ENCODE measurements around the gene CD8B2.
"Not testable (repeated sequence)": the region's sequence is repeated elsewhere in the genome, so short reads cannot be mapped to it uniquely, and the experiment has no call there.

GRCh38 chr2:106500350-106500749, 13.2 kb downstream of the CD8B2 start:
- TF ChIP-seq CTCF (IDR thresholded peaks at IDR 0.05 in 2 of 3, conservative IDR thresholded peaks at IDR 0.05 in 1 of 3; ENCODE audit: control insufficient read depth in 2 of 3, extremely low read depth in 1 of 3, insufficient read depth in 1 of 3, low read depth in 3 of 3, low read length in 3 of 3); USF2 (IDR thresholded peaks at IDR 0.05; ENCODE audit: borderline replicate concordance, low read depth, low read length); HDGF (IDR thresholded peaks at IDR 0.05); POLR2A (IDR thresholded peaks at IDR 0.05; ENCODE audit: low read depth, low read length); MAX (IDR thresholded peaks at IDR 0.05; ENCODE audit: low read depth, low read length); ELK1 (IDR thresholded peaks at IDR 0.05; ENCODE audit: low read depth, low read length); GABPA (IDR thresholded peaks at IDR 0.05; ENCODE audit: low read depth); ATF2 (IDR thresholded peaks at IDR 0.05; ENCODE audit: low read length); ZNF24 (IDR thresholded peaks at IDR 0.05); ZBED1 (IDR thresholded peaks at IDR 0.05; ENCODE audit: borderline replicate concordance): not testable (repeated sequence)

Data from GM12878 (cell line).